Measurements from ENCODE around the gene ZDBF2.
"Not testable (repeated sequence)": the region's sequence is repeated elsewhere in the genome, so short reads cannot be mapped to it uniquely, and the experiment has no call there.

Gene ZDBF2

GRCh38 chr2:206349375-206349774 lies 74.9 kb downstream of the ZDBF2 start:
- no peak for TF ChIP-seq CTCF (conservative IDR thresholded peaks at IDR 0.05; ENCODE audit: low read depth, low read length)
- Histone ChIP-seq H2AFZ (ENCODE audit: low read depth) (no peak overlapping the region), H3K36me3 (ENCODE audit: insufficient read depth) (no peaks in the 10 kb centered on the region), H3K4me1 (ENCODE audit: low read depth, poor library complexity, severe bottlenecking) (peaks cover 20% of the 10 kb centered on the region), H3K4me3 (IDR thresholded peaks at IDR 0.05; ENCODE audit: insufficient read depth, low read depth, low read length) (no peak overlapping the region), H3K79me2 (ENCODE audit: insufficient read depth, low read depth) (no peaks in the 10 kb centered on the region), H3K9ac (no peak overlapping the region), H3K4me2 (no peak overlapping the region), H4K20me1 (ENCODE audit: insufficient read depth) (no peaks in the 10 kb centered on the region), H3K27ac (no peak overlapping the region), H3K27me3 (ENCODE audit: insufficient read depth, low read depth) (no peaks in the 10 kb centered on the region)

GRCh38 chr2:206352571-206352970 lies 78.1 kb downstream of the ZDBF2 start:
- Histone ChIP-seq H3K4me1 (ENCODE audit: low read depth, poor library complexity, severe bottlenecking) (peaks cover 30% of the 10 kb centered on the region), H2AFZ (ENCODE audit: low read depth) (no peak overlapping the region), H3K79me2 (ENCODE audit: insufficient read depth, low read depth) (no peaks in the 10 kb centered on the region), H3K27ac (no peak overlapping the region), H3K36me3 (ENCODE audit: insufficient read depth) (no peaks in the 10 kb centered on the region), H3K4me2 (no peak overlapping the region), H3K27me3 (ENCODE audit: insufficient read depth, low read depth) (no peaks in the 10 kb centered on the region), H3K4me3 (IDR thresholded peaks at IDR 0.05; ENCODE audit: insufficient read depth, low read depth, low read length) (no peak overlapping the region), H3K9ac (no peak overlapping the region), H4K20me1 (ENCODE audit: insufficient read depth) (no peaks in the 10 kb centered on the region)
- no peak for TF ChIP-seq CTCF (conservative IDR thresholded peaks at IDR 0.05; ENCODE audit: low read depth, low read length)

- Histone ChIP-seq H3K9ac (peak overlapping the region; percentile 22; the same call in 1 of the 2 replicates), H3K4me1 (ENCODE audit: low read depth, poor library complexity, severe bottlenecking) (peaks cover 30% of the 10 kb centered on the region), H2AFZ (ENCODE audit: low read depth) (peak overlapping the region; percentile 28; the same call in 1 of the 2 replicates), H3K4me3 (IDR thresholded peaks at IDR 0.05; ENCODE audit: insufficient read depth, low read depth, low read length) (no peak overlapping the region), H3K79me2 (ENCODE audit: insufficient read depth, low read depth) (no peaks in the 10 kb centered on the region), H3K4me2 (peak overlapping the region; percentile 31), H3K36me3 (ENCODE audit: insufficient read depth) (no peaks in the 10 kb centered on the region), H3K27me3 (ENCODE audit: insufficient read depth, low read depth) (no peaks in the 10 kb centered on the region; the same call in 1 of the 2 replicates), H3K27ac (peak overlapping the region; percentile 46), H4K20me1 (ENCODE audit: insufficient read depth) (no peaks in the 10 kb centered on the region)
- peak; percentile 45 for TF ChIP-seq CTCF (conservative IDR thresholded peaks at IDR 0.05; ENCODE audit: low read depth, low read length)
Measured at GRCh38 chr2:206353685-206354084, 79.2 kb downstream of the ZDBF2 start.

GRCh38 chr2:206354129-206354528 lies 79.7 kb downstream of the ZDBF2 start:
- peak overlapping the region; percentile 41; the same call in 1 of the 2 replicates for H2AFZ ChIP-seq (ENCODE audit: low read depth)
- no peak overlapping the region for H3K4me3 ChIP-seq (IDR thresholded peaks at IDR 0.05; ENCODE audit: insufficient read depth, low read depth, low read length)
- H3K27me3 ChIP-seq (ENCODE audit: insufficient read depth, low read depth) = no peaks in the 10 kb centered on the region; the same call in 1 of the 2 replicates
- no peak for TF ChIP-seq CTCF (conservative IDR thresholded peaks at IDR 0.05; ENCODE audit: low read depth, low read length)
- H3K4me1 ChIP-seq (ENCODE audit: low read depth, poor library complexity, severe bottlenecking) = peaks cover 30% of the 10 kb centered on the region
- peak overlapping the region; percentile 31 for H3K4me2 ChIP-seq
- peak overlapping the region; percentile 22; the same call in 1 of the 2 replicates for H3K9ac ChIP-seq
- H3K36me3 ChIP-seq (ENCODE audit: insufficient read depth) = no peaks in the 10 kb centered on the region
- H3K27ac ChIP-seq = peak overlapping the region; percentile 46
- no peaks in the 10 kb centered on the region for H3K79me2 ChIP-seq (ENCODE audit: insufficient read depth, low read depth)
- H4K20me1 ChIP-seq (ENCODE audit: insufficient read depth) = no peaks in the 10 kb centered on the region

- H3K79me2 ChIP-seq (ENCODE audit: insufficient read depth, low read depth); H3K27ac ChIP-seq; H3K4me2 ChIP-seq; H3K36me3 ChIP-seq (ENCODE audit: insufficient read depth); H4K20me1 ChIP-seq (ENCODE audit: insufficient read depth); H3K27me3 ChIP-seq (ENCODE audit: insufficient read depth, low read depth); H3K9ac ChIP-seq; H3K4me3 ChIP-seq (IDR thresholded peaks at IDR 0.05; ENCODE audit: insufficient read depth, low read depth, low read length); H2AFZ ChIP-seq (ENCODE audit: low read depth): not testable (repeated sequence)
- H3K4me1 ChIP-seq (ENCODE audit: low read depth, poor library complexity, severe bottlenecking) = peaks cover 30% of the 10 kb centered on the region
Measured at GRCh38 chr2:206356840-206357239, 82.4 kb downstream of the ZDBF2 start.

GRCh38 chr2:206360840-206361239 lies 86.4 kb downstream of the ZDBF2 start:
- H3K27me3 ChIP-seq (ENCODE audit: insufficient read depth, low read depth); H3K36me3 ChIP-seq (ENCODE audit: insufficient read depth); H3K9ac ChIP-seq; H3K27ac ChIP-seq; H4K20me1 ChIP-seq (ENCODE audit: insufficient read depth); H3K4me3 ChIP-seq (IDR thresholded peaks at IDR 0.05; ENCODE audit: insufficient read depth, low read depth, low read length); H3K4me1 ChIP-seq (ENCODE audit: low read depth, poor library complexity, severe bottlenecking); H3K79me2 ChIP-seq (ENCODE audit: insufficient read depth, low read depth); H2AFZ ChIP-seq (ENCODE audit: low read depth); H3K4me2 ChIP-seq: not testable (repeated sequence)

Measured in KMS-11 (cell line).